SK-N-SH (cell line): ENCODE data around the gene ESYT1. TPM values are rescaled to one million over a fixed set of nuclear protein-coding genes. Genes with fewer than 3 reads are reported as not detected.

Experiments used
- CTCF ChIA-PET: fragments of 300-600, 350-600 bp; formaldehyde crosslinking; extraction: SDS; loops from one replicate; lab custom pipeline; 2021; lab: Yijun Ruan, JAX
- POLR2A ChIA-PET: fragments of 350-600 bp; sonication (Branson Sonifier 250); formaldehyde crosslinking; extraction: SDS; loops from one replicate; lab custom pipeline; 2020; ENCODE audit warnings: antibody characterized with exemption, inconsistent platforms; lab: Yijun Ruan, JAX
- DNase-seq: peaks from one replicate; pipeline ENCODE4 v3.0.0; 2012
- H2AFZ ChIP-seq: fragments of 200-600 bp; sonication (generic); 2 replicates; pipeline ENCODE4 v1.8.1; 2016; ENCODE audit warnings: antibody characterized with exemption, mild to moderate bottlenecking, low read depth
- H3F3A ChIP-seq: fragments of 200-600 bp; sonication (generic); replicated peaks from 2 replicates; pipeline ENCODE3; 2016; ENCODE audit warnings: antibody characterized with exemption, mild to moderate bottlenecking; ENCODE audit not compliant: insufficient read depth
- H3K27ac ChIP-seq, 2 experiments: fragments of 200-500 bp in 1 of 2; fragments of 200-600 bp in 1 of 2; sonication (Bioruptor generic) in 1 of 2; sonication (generic), shearing (Covaris generic) in 1 of 2; 2 replicates each; pipeline versions ENCODE4 v1.5.1 to v1.6.1; 2014 to 2016; ENCODE audit warnings: low read depth in 2 of 2, inconsistent platforms in 1 of 2, low read length in 1 of 2, mild to moderate bottlenecking in 1 of 2, mixed read lengths in 1 of 2
- H3K27me3 ChIP-seq: fragments of 200-600 bp; sonication (generic), shearing (Covaris generic); 2 replicates; pipeline ENCODE4 v1.6.1; 2016; ENCODE audit warnings: mixed run types; ENCODE audit not compliant: insufficient read depth
- H3K36me3 ChIP-seq, 2 experiments: fragments of 200-500 bp in 1 of 2; fragments of 200-600 bp in 1 of 2; sonication (Bioruptor generic) in 1 of 2; sonication (generic) in 1 of 2; replicated peaks in 1 of 2; 2 replicates each; pipeline versions ENCODE3 to v1.5.1; 2014 to 2016; ENCODE audit warnings: low read length in 1 of 2, mild to moderate bottlenecking in 1 of 2; ENCODE audit not compliant: insufficient read depth in 2 of 2, control insufficient read depth in 1 of 2
- H3K4me1 ChIP-seq, 2 experiments: fragments of 200-500 bp in 1 of 2; fragments of 200-600 bp in 1 of 2; sonication (Bioruptor generic) in 1 of 2; sonication (generic), shearing (Covaris generic) in 1 of 2; 2 replicates each; pipeline versions ENCODE4 v1.5.1 to v1.6.1; 2014 to 2016; ENCODE audit warnings: low read depth in 1 of 2, low read length in 1 of 2, mixed run types in 1 of 2; ENCODE audit not compliant: insufficient read depth in 2 of 2, control insufficient read depth in 1 of 2
- H3K4me2 ChIP-seq: fragments of 200-600 bp; sonication (generic), shearing (Covaris generic); 2 replicates; pipeline ENCODE4 v1.6.1; 2017; ENCODE audit warnings: mixed run types
- H3K4me3 ChIP-seq, 2 experiments: fragments of 200-500 bp in 1 of 2; fragments of 200-600 bp in 1 of 2; sonication (Bioruptor generic) in 1 of 2; sonication (generic), shearing (Covaris generic) in 1 of 2; 2 replicates each; pipeline versions ENCODE4 v1.5.1 to v1.8.1; 2014 to 2016; ENCODE audit warnings: low read depth in 2 of 2, inconsistent platforms in 1 of 2, low read length in 1 of 2, mild to moderate bottlenecking in 1 of 2, mixed read lengths in 1 of 2, moderate library complexity in 1 of 2
- H3K79me2 ChIP-seq: fragments of 200-600 bp; sonication (generic); 2 replicates; pipeline ENCODE4 v1.8.1; 2017; ENCODE audit warnings: mild to moderate bottlenecking; ENCODE audit not compliant: insufficient read depth
- H3K9ac ChIP-seq: fragments of 200-600 bp; sonication (generic); 2 replicates; pipeline ENCODE4 v1.6.1; 2017; ENCODE audit warnings: mixed run types
- H3K9me2 ChIP-seq: fragments of 200-600 bp; sonication (generic); 2 replicates; pipeline ENCODE4 v1.6.1; 2017; ENCODE audit warnings: mixed run types
- H3K9me3 ChIP-seq: fragments of 200-600 bp; sonication (generic); 2 replicates; pipeline ENCODE4 v1.6.1; 2017; ENCODE audit warnings: mixed run types, mild to moderate bottlenecking, moderate library complexity
- H4K20me1 ChIP-seq: fragments of 200-600 bp; sonication (generic); 2 replicates; pipeline ENCODE4 v1.6.1; 2017; ENCODE audit warnings: mild to moderate bottlenecking, mixed run types; ENCODE audit not compliant: insufficient read depth
- EZH2phosphoT487 ChIP-seq: fragments of 200-600 bp; sonication (generic); IDR thresholded peaks from 2 replicates; pipeline ENCODE4 v1.6.1; 2017; ENCODE audit warnings: low read depth, mixed run types, mild to moderate bottlenecking, antibody characterized with exemption, moderate library complexity, borderline replicate concordance
- FOXJ3 ChIP-seq: sonication (generic); formaldehyde crosslinking; IDR thresholded peaks from 2 replicates; pipeline ENCODE4 v1.5.1; 2020; ENCODE audit warnings: mild to moderate bottlenecking, missing genetic modification reagents
- MEF2A ChIP-seq: IDR thresholded peaks from 2 replicates; pipeline ENCODE4 v1.4.0; 2012; ENCODE audit warnings: low read depth, borderline replicate concordance
- MXI1 ChIP-seq: IDR thresholded peaks from 2 replicates; pipeline ENCODE4 v1.6.1; 2012; ENCODE audit warnings: mild to moderate bottlenecking, low read depth, low read length, improper control_type of control experiment
- NFIC ChIP-seq: IDR thresholded peaks from 2 replicates; pipeline ENCODE4 v1.4.0; 2012; ENCODE audit warnings: borderline replicate concordance
- NRF1 ChIP-seq: IDR thresholded peaks from 2 replicates; pipeline ENCODE4 v1.6.1; 2012; ENCODE audit warnings: low read depth, mild to moderate bottlenecking, low read length
- RAD21 ChIP-seq: IDR thresholded peaks from 2 replicates; pipeline ENCODE4 v1.6.1; 2012; ENCODE audit warnings: mild to moderate bottlenecking, low read length
- RCOR1 ChIP-seq: fragments of 150-350 bp; IDR thresholded peaks from 2 replicates; pipeline ENCODE4 v1.6.1; 2017; ENCODE audit warnings: antibody characterized with exemption, low read length
- RFX5 ChIP-seq: IDR thresholded peaks from 2 replicates; pipeline ENCODE4 v1.6.1; 2012; ENCODE audit warnings: mild to moderate bottlenecking, improper control_type of control experiment, low read length
- SIN3A ChIP-seq: IDR thresholded peaks from 2 replicates; pipeline ENCODE4 v1.6.1; 2012; ENCODE audit warnings: low read depth, mild to moderate bottlenecking, low read length, moderate library complexity, borderline replicate concordance
- TAF1 ChIP-seq: IDR thresholded peaks from 2 replicates; pipeline ENCODE4 v1.6.1; 2012; ENCODE audit warnings: low read depth, mild to moderate bottlenecking, low read length, moderate library complexity, borderline replicate concordance
- YY1 ChIP-seq: IDR thresholded peaks from 2 replicates; pipeline ENCODE4 v1.4.0; 2012; ENCODE audit warnings: low read depth, mild to moderate bottlenecking
- WGBS: methylation state at CpG from one replicate; pipeline ENCODE4 v1.1.6; 2017; ENCODE audit warnings: low lambda C conversion rate; 5-methylcytosine and 5-hydroxymethylcytosine counted together
- polyA plus RNA-seq, 3 experiments: library from polyadenylated mRNA; depleted of rRNA; stranded (reverse); fragments of >200 nt; gene quantifications; 2 replicates each; pipeline ENCODE4 v1.2.3, GENCODE V29; 2012
- TF ChIP-seq, protein P1 (sequence below): IDR thresholded peaks from 2 replicates; pipeline ENCODE4 v1.6.1; 2012; ENCODE audit warnings: mild to moderate bottlenecking, low read depth, low read length, moderate library complexity
- TF ChIP-seq, protein P2 (sequence below): fragments of 200-600 bp; sonication (generic); IDR thresholded peaks from 2 replicates; pipeline ENCODE4 v1.6.1; 2017; ENCODE audit warnings: antibody characterized with exemption, mild to moderate bottlenecking, moderate library complexity
- TF ChIP-seq, protein P3 (sequence below): fragments of 150-350 bp; IDR thresholded peaks from 2 replicates; pipeline ENCODE4 v1.6.1; 2017; ENCODE audit warnings: antibody characterized with exemption, low read length, low read depth, borderline replicate concordance
- TF ChIP-seq, protein P4 (sequence below): IDR thresholded peaks from 2 replicates; pipeline ENCODE4 v1.4.0; 2012; ENCODE audit warnings: low read depth

Gene ESYT1
- polyA plus RNA-seq, 1 of the 3 experiments (the other 2 are of a cell fraction) = 132 TPM

DNA sequence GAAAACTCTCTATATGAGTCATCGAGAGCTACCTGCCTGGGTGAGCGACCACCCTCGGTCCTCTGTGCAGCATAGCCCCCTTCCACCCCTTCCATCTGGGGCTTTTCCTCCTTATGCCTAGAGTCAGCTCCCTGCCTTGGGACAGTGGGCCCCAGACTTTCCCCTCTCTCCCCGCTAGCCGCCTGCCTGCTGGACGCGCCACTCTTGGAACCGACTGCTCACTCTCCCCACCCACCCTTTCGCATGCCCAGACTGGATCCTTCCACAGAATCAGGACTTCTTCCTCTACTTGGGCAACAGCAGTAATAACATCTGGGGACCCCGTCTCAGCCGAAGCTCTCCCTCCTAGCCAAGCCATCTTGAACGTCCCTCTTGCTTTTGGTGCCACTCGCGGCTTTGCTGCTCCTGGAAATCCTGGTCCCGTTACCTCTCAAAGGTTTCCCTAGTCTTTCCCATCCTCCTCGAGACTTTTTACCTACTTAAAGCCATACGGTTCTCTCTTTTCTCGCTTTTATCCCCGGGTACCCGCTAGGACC is 671 bp downstream of the ESYT1 start:
- WGBS = 1% methylated on average over 18 of the region's 20 CpGs
- Histone ChIP-seq H2AFZ (peak overlapping the region; percentile 38; the same call in 1 of the 2 replicates), H3K27ac (peak overlapping the region; percentile 74 to 85), H3K9me3 (no peaks in the 10 kb centered on the region), H3K9me2 (no peaks in the 10 kb centered on the region), H3F3A (peaks cover 34% of the 10 kb centered on the region), H3K9ac (peak overlapping the region; percentile 88), H4K20me1 (no peaks in the 10 kb centered on the region), H3K79me2 (peaks cover 57% of the 10 kb centered on the region), H3K4me3 (peak overlapping the region; percentile 67 to 89), H3K4me1 (peaks cover 13 to 23% of the 10 kb centered on the region in 2 experiments), H3K4me2 (peak overlapping the region; percentile 98), H3K36me3 (peaks cover 31% of the 10 kb centered on the region in 2 experiments), H3K27me3 (no peaks in the 10 kb centered on the region)
- DNase-seq = peak; percentile 53
- POLR2A ChIA-PET = interaction anchor here (0.6 to 2.9 kb wide), 11 partner anchors 9 to 93 kb away, joined by 3 to 44 read pairs (median 7); partner anchors contain the start of genes MYL6, MYL6B, PA2G4 and RNF41
- TF ChIP-seq FOXJ3 (CRISPR knock-in tag) = no peak
- no peak for TF ChIP-seq NFIC
- TF ChIP-seq SIN3A = no peak
- TF ChIP-seq, protein P1, sequence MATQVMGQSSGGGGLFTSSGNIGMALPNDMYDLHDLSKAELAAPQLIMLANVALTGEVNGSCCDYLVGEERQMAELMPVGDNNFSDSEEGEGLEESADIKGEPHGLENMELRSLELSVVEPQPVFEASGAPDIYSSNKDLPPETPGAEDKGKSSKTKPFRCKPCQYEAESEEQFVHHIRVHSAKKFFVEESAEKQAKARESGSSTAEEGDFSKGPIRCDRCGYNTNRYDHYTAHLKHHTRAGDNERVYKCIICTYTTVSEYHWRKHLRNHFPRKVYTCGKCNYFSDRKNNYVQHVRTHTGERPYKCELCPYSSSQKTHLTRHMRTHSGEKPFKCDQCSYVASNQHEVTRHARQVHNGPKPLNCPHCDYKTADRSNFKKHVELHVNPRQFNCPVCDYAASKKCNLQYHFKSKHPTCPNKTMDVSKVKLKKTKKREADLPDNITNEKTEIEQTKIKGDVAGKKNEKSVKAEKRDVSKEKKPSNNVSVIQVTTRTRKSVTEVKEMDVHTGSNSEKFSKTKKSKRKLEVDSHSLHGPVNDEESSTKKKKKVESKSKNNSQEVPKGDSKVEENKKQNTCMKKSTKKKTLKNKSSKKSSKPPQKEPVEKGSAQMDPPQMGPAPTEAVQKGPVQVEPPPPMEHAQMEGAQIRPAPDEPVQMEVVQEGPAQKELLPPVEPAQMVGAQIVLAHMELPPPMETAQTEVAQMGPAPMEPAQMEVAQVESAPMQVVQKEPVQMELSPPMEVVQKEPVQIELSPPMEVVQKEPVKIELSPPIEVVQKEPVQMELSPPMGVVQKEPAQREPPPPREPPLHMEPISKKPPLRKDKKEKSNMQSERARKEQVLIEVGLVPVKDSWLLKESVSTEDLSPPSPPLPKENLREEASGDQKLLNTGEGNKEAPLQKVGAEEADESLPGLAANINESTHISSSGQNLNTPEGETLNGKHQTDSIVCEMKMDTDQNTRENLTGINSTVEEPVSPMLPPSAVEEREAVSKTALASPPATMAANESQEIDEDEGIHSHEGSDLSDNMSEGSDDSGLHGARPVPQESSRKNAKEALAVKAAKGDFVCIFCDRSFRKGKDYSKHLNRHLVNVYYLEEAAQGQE = no peak
- no peak for TF ChIP-seq MEF2A
- TF ChIP-seq RCOR1 = no peak
- TF ChIP-seq RAD21 = no peak
- CTCF ChIA-PET = interaction anchor here (0.6 to 16.0 kb wide), 16 partner anchors 9 to 243 kb away, joined by 3 to 272 read pairs (median 4); partner anchors contain the start of genes MYL6, MYL6B, RNF41 and SMARCC2

DNA sequence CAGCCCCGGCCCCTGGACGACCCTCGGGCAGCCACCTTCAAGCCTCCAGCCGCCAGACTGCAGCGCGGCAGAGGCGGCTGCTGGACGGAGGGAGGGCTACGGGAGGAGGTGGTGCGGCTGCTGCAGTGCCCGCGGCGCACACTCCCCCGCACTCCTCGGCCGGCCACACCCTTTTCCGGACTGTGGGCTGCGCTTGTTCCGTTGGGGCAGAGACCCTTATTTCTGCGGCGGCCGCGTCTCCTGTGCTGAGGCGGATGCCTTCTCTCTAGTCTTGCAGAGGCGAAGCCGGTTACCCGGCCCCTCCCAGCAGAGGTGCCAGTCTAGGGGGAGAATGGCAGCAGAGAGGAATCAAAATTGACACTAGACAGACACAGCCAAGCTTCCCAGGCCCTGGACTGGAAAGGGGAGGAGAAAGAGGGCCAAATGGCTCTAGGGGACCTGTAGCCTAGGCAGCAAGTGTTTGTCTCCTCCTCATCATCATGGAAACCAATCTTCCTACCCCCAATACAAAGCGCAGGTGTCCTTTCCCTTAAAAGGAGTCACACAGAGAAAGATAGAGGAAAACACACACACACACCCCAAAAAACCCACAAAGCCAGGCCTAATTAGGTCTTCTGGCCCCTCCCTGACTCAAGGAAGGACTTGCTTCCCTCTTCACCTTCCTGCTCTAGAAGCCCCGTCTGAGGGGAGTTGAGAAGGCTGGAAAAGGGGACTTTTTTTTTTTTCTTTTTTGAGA is 1.3 kb downstream of the ESYT1 start:
- Histone ChIP-seq H3F3A (peaks cover 30% of the 10 kb centered on the region), H3K36me3 (peaks cover 35 to 38% of the 10 kb centered on the region in 2 experiments), H3K9ac (peak overlapping the region; percentile 88), H4K20me1 (no peaks in the 10 kb centered on the region), H3K27ac (peak overlapping the region; percentile 74 to 85; a peak in 3 of 4 replicates), H3K4me3 (peak overlapping the region; percentile 67 to 89), H3K9me2 (no peaks in the 10 kb centered on the region), H3K79me2 (peaks cover 52% of the 10 kb centered on the region), H3K4me1 (peaks cover 13 to 23% of the 10 kb centered on the region in 2 experiments), H2AFZ (peak overlapping the region; percentile 60), H3K4me2 (peak overlapping the region; percentile 98), H3K9me3 (no peaks in the 10 kb centered on the region), H3K27me3 (no peaks in the 10 kb centered on the region)
- ChIA-PET POLR2A (interaction anchor here (0.7 to 2.7 kb wide), 5 partner anchors 13 to 30 kb away, joined by 3 to 19 read pairs (median 6); partner anchors contain the start of genes MYL6, MYL6B and PA2G4), CTCF (interaction anchor here (0.7 to 16.0 kb wide), 12 partner anchors 10 to 243 kb away, joined by 3 to 272 read pairs (median 4); partner anchors contain the start of genes MYL6, PAN2 and SMARCC2)
- WGBS = 7% methylated on average over 23 of the region's 29 CpGs
- DNase-seq = peak; percentile 78
- TF ChIP-seq MXI1 = peak; percentile 52
- no peak for TF ChIP-seq RFX5
- TF ChIP-seq, protein P2, sequence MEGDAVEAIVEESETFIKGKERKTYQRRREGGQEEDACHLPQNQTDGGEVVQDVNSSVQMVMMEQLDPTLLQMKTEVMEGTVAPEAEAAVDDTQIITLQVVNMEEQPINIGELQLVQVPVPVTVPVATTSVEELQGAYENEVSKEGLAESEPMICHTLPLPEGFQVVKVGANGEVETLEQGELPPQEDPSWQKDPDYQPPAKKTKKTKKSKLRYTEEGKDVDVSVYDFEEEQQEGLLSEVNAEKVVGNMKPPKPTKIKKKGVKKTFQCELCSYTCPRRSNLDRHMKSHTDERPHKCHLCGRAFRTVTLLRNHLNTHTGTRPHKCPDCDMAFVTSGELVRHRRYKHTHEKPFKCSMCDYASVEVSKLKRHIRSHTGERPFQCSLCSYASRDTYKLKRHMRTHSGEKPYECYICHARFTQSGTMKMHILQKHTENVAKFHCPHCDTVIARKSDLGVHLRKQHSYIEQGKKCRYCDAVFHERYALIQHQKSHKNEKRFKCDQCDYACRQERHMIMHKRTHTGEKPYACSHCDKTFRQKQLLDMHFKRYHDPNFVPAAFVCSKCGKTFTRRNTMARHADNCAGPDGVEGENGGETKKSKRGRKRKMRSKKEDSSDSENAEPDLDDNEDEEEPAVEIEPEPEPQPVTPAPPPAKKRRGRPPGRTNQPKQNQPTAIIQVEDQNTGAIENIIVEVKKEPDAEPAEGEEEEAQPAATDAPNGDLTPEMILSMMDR = no peak
- TF ChIP-seq NRF1 = peak; percentile 21; the same call in 1 of the 2 replicates
- TF ChIP-seq MEF2A = no peak
- TF ChIP-seq YY1 = no peak
- 0 out of 2 replicates have a peak, but pooled peaks have one; percentile 37 for TF ChIP-seq TAF1
- TF ChIP-seq, protein P3, sequence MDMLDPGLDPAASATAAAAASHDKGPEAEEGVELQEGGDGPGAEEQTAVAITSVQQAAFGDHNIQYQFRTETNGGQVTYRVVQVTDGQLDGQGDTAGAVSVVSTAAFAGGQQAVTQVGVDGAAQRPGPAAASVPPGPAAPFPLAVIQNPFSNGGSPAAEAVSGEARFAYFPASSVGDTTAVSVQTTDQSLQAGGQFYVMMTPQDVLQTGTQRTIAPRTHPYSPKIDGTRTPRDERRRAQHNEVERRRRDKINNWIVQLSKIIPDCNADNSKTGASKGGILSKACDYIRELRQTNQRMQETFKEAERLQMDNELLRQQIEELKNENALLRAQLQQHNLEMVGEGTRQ = no peak
- peak; percentile 47; the same call in 1 of the 2 replicates for TF ChIP-seq SIN3A
- TF ChIP-seq EZH2phosphoT487 = no peak
- no peak for TF ChIP-seq RAD21
- TF ChIP-seq, protein P4, sequence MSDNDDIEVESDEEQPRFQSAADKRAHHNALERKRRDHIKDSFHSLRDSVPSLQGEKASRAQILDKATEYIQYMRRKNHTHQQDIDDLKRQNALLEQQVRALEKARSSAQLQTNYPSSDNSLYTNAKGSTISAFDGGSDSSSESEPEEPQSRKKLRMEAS = peak; percentile 48; the same call in 1 of the 2 replicates
